Neural cell (in vitro differentiated cells): ENCODE data around the gene CERS2. TPM values are rescaled to one million over a fixed set of nuclear protein-coding genes. Genes with fewer than 3 reads are reported as not detected.

Experiments used
- H2AFZ ChIP-seq: fragments of 200-600, 300-800 bp; sonication (generic), shearing (Covaris generic); 2 replicates; pipeline ENCODE4 v1.6.0; 2014; ENCODE audit warnings: low read depth, mild to moderate bottlenecking, antibody characterized with exemption, low read length, moderate library complexity
- H3F3A ChIP-seq: fragments of 200-600 bp; shearing (Covaris generic); 2 replicates; pipeline ENCODE4 v1.6.1; 2016; ENCODE audit warnings: mild to moderate bottlenecking, moderate library complexity, mixed read lengths, antibody characterized with exemption, low read length; ENCODE audit not compliant: insufficient read depth, poor library complexity, severe bottlenecking
- H3K27ac ChIP-seq: fragments of 200-600, 300-800 bp; sonication (generic), shearing (Covaris generic); 2 replicates; pipeline ENCODE4 v1.5.1; 2014; ENCODE audit warnings: mild to moderate bottlenecking, low read length, moderate library complexity
- H3K27me3 ChIP-seq: fragments of 300-800, 200-600 bp; sonication (generic), shearing (Covaris generic); 2 replicates; pipeline ENCODE4 v1.6.0; 2014; ENCODE audit warnings: mild to moderate bottlenecking, low read depth, low read length, moderate library complexity; ENCODE audit not compliant: insufficient read depth
- H3K36me3 ChIP-seq: fragments of 300-800, 200-600 bp; sonication (generic), shearing (Covaris generic); 2 replicates; pipeline ENCODE4 v1.5.1; 2014; ENCODE audit warnings: mild to moderate bottlenecking, antibody characterized with exemption, low read length, moderate library complexity; ENCODE audit not compliant: insufficient read depth
- H3K4me2 ChIP-seq: fragments of 300-800, 200-600 bp; sonication (generic), shearing (Covaris generic); 2 replicates; pipeline ENCODE4 v1.6.0; 2014; ENCODE audit warnings: mild to moderate bottlenecking, low read length
- H3K4me3 ChIP-seq: fragments of 300-800, 200-600 bp; sonication (generic), shearing (Covaris generic); 2 replicates; pipeline ENCODE4 v1.5.1; 2014; ENCODE audit warnings: mild to moderate bottlenecking, low read length, moderate library complexity
- H3K79me2 ChIP-seq: fragments of 200-600 bp; shearing (Covaris generic); replicated peaks from 2 replicates; pipeline ENCODE4 v1.6.0; 2014; ENCODE audit warnings: mild to moderate bottlenecking, low read length, moderate library complexity; ENCODE audit not compliant: insufficient read depth
- H3K9ac ChIP-seq: fragments of 300-800, 200-600 bp; sonication (generic), shearing (Covaris generic); 2 replicates; pipeline ENCODE4 v1.6.1; 2016; ENCODE audit warnings: mild to moderate bottlenecking, low read length, mixed read lengths
- H3K9me2 ChIP-seq: fragments of 200-600 bp; shearing (Covaris generic); 2 replicates; pipeline ENCODE4 v1.6.1; 2016; ENCODE audit warnings: mild to moderate bottlenecking, low read length, mixed read lengths; ENCODE audit not compliant: insufficient read depth
- H3K9me3 ChIP-seq: fragments of 200-600, 300-800 bp; sonication (generic), shearing (Covaris generic); 2 replicates; pipeline ENCODE4 v1.6.1; 2016; ENCODE audit warnings: mild to moderate bottlenecking, mixed run types, low read length, moderate library complexity, mixed read lengths
- H4K20me1 ChIP-seq: fragments of 200-600 bp; shearing (Covaris generic); 2 replicates; pipeline ENCODE4 v1.6.1; 2016; ENCODE audit warnings: mild to moderate bottlenecking, mixed run types; ENCODE audit not compliant: insufficient read depth
- CTCF ChIP-seq: fragments of 450-650 bp; IDR thresholded peaks from 2 replicates; pipeline ENCODE4 v1.5.1; 2014; ENCODE audit warnings: antibody characterized with exemption, mild to moderate bottlenecking, moderate library complexity; ENCODE audit not compliant: poor library complexity, severe bottlenecking
- EP300 ChIP-seq: fragments of 450-650 bp; conservative IDR thresholded peaks from 2 replicates; pipeline ENCODE4 v1.6.1; 2014; ENCODE audit warnings: antibody characterized with exemption, mild to moderate bottlenecking, moderate library complexity; ENCODE audit not compliant: poor library complexity, severe bottlenecking
- EZH2 ChIP-seq: fragments of 200-600, 300-800 bp; shearing (Covaris generic), sonication (generic); IDR thresholded peaks from 2 replicates; pipeline ENCODE4 v1.6.1; 2014; ENCODE audit warnings: antibody characterized with exemption, low read length, borderline replicate concordance, mild to moderate bottlenecking; ENCODE audit not compliant: insufficient read depth, poor library complexity, severe bottlenecking
- MXI1 ChIP-seq: fragments of 450-650 bp; conservative IDR thresholded peaks from 2 replicates; pipeline ENCODE4 v1.6.1; 2014; ENCODE audit warnings: antibody characterized with exemption, mild to moderate bottlenecking; ENCODE audit not compliant: poor library complexity, severe bottlenecking
- POLR2AphosphoS5 ChIP-seq: IDR thresholded peaks from 2 replicates; pipeline ENCODE4 v1.6.1; 2012
- RAD21 ChIP-seq: fragments of 450-650 bp; conservative IDR thresholded peaks from 2 replicates; pipeline ENCODE4 v1.6.1; 2014; ENCODE audit warnings: antibody characterized with exemption, mild to moderate bottlenecking, moderate library complexity
- REST ChIP-seq: IDR thresholded peaks from 2 replicates; pipeline ENCODE4 v1.6.1; 2012; ENCODE audit warnings: borderline replicate concordance
- SMC3 ChIP-seq: fragments of 450-650 bp; conservative IDR thresholded peaks from 2 replicates; pipeline ENCODE4 v1.6.1; 2014; ENCODE audit warnings: antibody characterized with exemption, mild to moderate bottlenecking, moderate library complexity; ENCODE audit not compliant: poor library complexity
- TAF1 ChIP-seq: IDR thresholded peaks from 2 replicates; pipeline ENCODE4 v1.6.1; 2012; ENCODE audit warnings: low read depth
- polyA plus RNA-seq: library from polyadenylated mRNA; depleted of rRNA; stranded (reverse); fragments of >200 nt; gene quantifications from 2 replicates; pipeline ENCODE4 v1.2.3, GENCODE V29; 2014

Gene CERS2
- polyA plus RNA-seq, 1 donor from 2014 or later, result 39.1 TPM

- no peaks in the 10 kb centered on the region for H3K9me2 ChIP-seq
- H2AFZ ChIP-seq, result no peak overlapping the region
- H3K4me2 ChIP-seq, result no peak overlapping the region
- H3K4me3 ChIP-seq, result peak overlapping the region; percentile 94
- no peaks in the 10 kb centered on the region for H3K27me3 ChIP-seq
- no peaks in the 10 kb centered on the region for H3F3A ChIP-seq
- H4K20me1 ChIP-seq, result no peaks in the 10 kb centered on the region
- no peaks in the 10 kb centered on the region for H3K36me3 ChIP-seq
- no peak overlapping the region for H3K9ac ChIP-seq
- no peak overlapping the region for H3K27ac ChIP-seq
- H3K9me3 ChIP-seq, result no peaks in the 10 kb centered on the region
- TF ChIP-seq SMC3, result no peak
- no peak for TF ChIP-seq REST
- no peak for TF ChIP-seq EZH2
- no peak for TF ChIP-seq EP300
- TF ChIP-seq CTCF, result peak; percentile 13
- no peak for TF ChIP-seq MXI1
- TF ChIP-seq TAF1, result no peak
- TF ChIP-seq RAD21, result no peak
- peaks cover 53% of the 10 kb centered on the region for H3K79me2 ChIP-seq
These were observed 2.8 kb downstream of the CERS2 start for GRCh38 chr1:150971583-150972416.

- no peaks in the 10 kb centered on the region for H3K9me3 ChIP-seq
- H3K4me2 ChIP-seq, result no peak overlapping the region
- no peaks in the 10 kb centered on the region for H4K20me1 ChIP-seq
- H3K79me2 ChIP-seq, result peaks cover 50% of the 10 kb centered on the region
- no peak overlapping the region for H2AFZ ChIP-seq
- H3K36me3 ChIP-seq, result peaks cover 5% of the 10 kb centered on the region
- H3K27ac ChIP-seq, result no peak overlapping the region
- no peaks in the 10 kb centered on the region for H3K27me3 ChIP-seq
- H3K4me3 ChIP-seq, result no peak overlapping the region
- no peak for TF ChIP-seq EP300
- TF ChIP-seq POLR2AphosphoS5, result no peak
- no peak for TF ChIP-seq SMC3
- no peak for TF ChIP-seq EZH2
- no peak for TF ChIP-seq TAF1
- H3F3A ChIP-seq, result no peaks in the 10 kb centered on the region
- H3K9me2 ChIP-seq, result no peaks in the 10 kb centered on the region
- H3K9ac ChIP-seq, result no peak overlapping the region
These were observed 3.6 kb downstream of the CERS2 start for GRCh38 chr1:150970808-150971582.
